K562 (cell line): ENCODE data around the gene TRABD2B. TPM values are rescaled to one million over a fixed set of nuclear protein-coding genes. Genes with fewer than 3 reads are reported as not detected.
A peak's percentile ranks its signal among the peaks of the same experiment; 100 is the strongest.

Experiments used
- CEBPB ChIP-seq: fragments of 450-650 bp; IDR thresholded peaks from 2 replicates; pipeline ENCODE4 v1.6.1; 2016; ENCODE audit warnings: missing genetic modification characterization, missing compliant biosample characterization
- ETS2 ChIP-seq: IDR thresholded peaks from 2 replicates; pipeline ENCODE4 v1.6.1; 2016; ENCODE audit warnings: borderline replicate concordance, missing genetic modification characterization, mild to moderate bottlenecking, moderate library complexity, missing compliant biosample characterization; ENCODE audit not compliant: poor library complexity, severe bottlenecking
- EZH2 ChIP-seq: IDR thresholded peaks from 2 replicates; pipeline ENCODE4 v1.6.1; 2012; ENCODE audit warnings: low read depth, mild to moderate bottlenecking, inconsistent platforms, low read length, borderline replicate concordance
- FOXA1 ChIP-seq: fragments of 450-650 bp; IDR thresholded peaks from 2 replicates; pipeline ENCODE4 v1.6.1; 2016; ENCODE audit warnings: mild to moderate bottlenecking, borderline replicate concordance
- FOXP1 ChIP-seq: sonication (generic); formaldehyde crosslinking; IDR thresholded peaks from 2 replicates; pipeline ENCODE4 v1.8.0; 2022; ENCODE audit warnings: mild to moderate bottlenecking, missing genetic modification reagents
- GTF2A2 ChIP-seq: IDR thresholded peaks from 2 replicates; pipeline ENCODE4 v1.6.1; 2016; ENCODE audit warnings: mild to moderate bottlenecking, missing genetic modification characterization, missing compliant biosample characterization
- JUND ChIP-seq, 2 experiments: IDR thresholded peaks; 2 replicates in 1 of 2; 3 replicates in 1 of 2; pipeline ENCODE4 v1.6.1; 2011; ENCODE audit warnings: borderline replicate concordance in 2 of 2, low read depth in 2 of 2, low read length in 2 of 2, improper control_type of control experiment in 1 of 2, missing biosample characterization in 1 of 2, missing genetic modification characterization in 1 of 2, missing genetic modification reagents in 1 of 2
- L3MBTL2 ChIP-seq: fragments of 450-650 bp; IDR thresholded peaks from 2 replicates; pipeline ENCODE4 v1.6.1; 2016; ENCODE audit warnings: mild to moderate bottlenecking, moderate library complexity
- LARP7 ChIP-seq: fragments of 450-650 bp; IDR thresholded peaks from 2 replicates; pipeline ENCODE4 v1.6.1; 2016
- NONO ChIP-seq, 2 experiments: fragments of 200-400 bp in 1 of 2; fragments of 450-650 bp in 1 of 2; formaldehyde crosslinking in 1 of 2; IDR thresholded peaks; 2 replicates each; pipeline ENCODE4 v1.6.1; 2017; ENCODE audit warnings: low read depth in 2 of 2, mild to moderate bottlenecking in 2 of 2, moderate library complexity in 2 of 2, low read length in 1 of 2
- PCBP1 ChIP-seq: fragments of 200-400 bp; formaldehyde crosslinking; IDR thresholded peaks from 2 replicates; pipeline ENCODE4 v1.6.1; 2018; ENCODE audit warnings: mild to moderate bottlenecking, low read depth, low read length; ENCODE audit not compliant: poor library complexity, severe bottlenecking
- PCBP2 ChIP-seq: fragments of 200-400 bp; formaldehyde crosslinking; IDR thresholded peaks from 2 replicates; pipeline ENCODE4 v1.6.1; 2018; ENCODE audit warnings: low read length, low read depth, mild to moderate bottlenecking, moderate library complexity; ENCODE audit not compliant: poor library complexity, severe bottlenecking
- PML ChIP-seq: IDR thresholded peaks from 2 replicates; pipeline ENCODE4 v1.6.1; 2012; ENCODE audit warnings: low read length, inconsistent platforms
- PRPF4 ChIP-seq: fragments of 200-400 bp; formaldehyde crosslinking; IDR thresholded peaks from one replicate; pipeline ENCODE4 v1.6.1; 2017; ENCODE audit warnings: low read length, low read depth, mild to moderate bottlenecking; ENCODE audit not compliant: insufficient read depth, poor library complexity, severe bottlenecking
- SLC30A9 ChIP-seq: fragments of 250-450 bp; sonication (Bioruptor Pico); IDR thresholded peaks from 2 replicates; pipeline ENCODE4 v1.8.0; 2022; ENCODE audit warnings: mild to moderate bottlenecking, moderate library complexity
- SRSF9 ChIP-seq: fragments of 200-400 bp; formaldehyde crosslinking; IDR thresholded peaks from 2 replicates; pipeline ENCODE4 v1.6.1; 2017; ENCODE audit warnings: low read depth, low read length, borderline replicate concordance
- TRIM24 ChIP-seq, 2 experiments: fragments of 450-650 bp; IDR thresholded peaks; 2 replicates each; pipeline ENCODE4 v1.6.1; 2016
- ZEB2 ChIP-seq: fragments of 450-650 bp; IDR thresholded peaks from 2 replicates; pipeline ENCODE4 v1.6.1; 2016
- ZNF174 ChIP-seq: fragments of 250-450 bp; sonication (Bioruptor Pico); IDR thresholded peaks from 2 replicates; pipeline ENCODE4 v1.4.0; 2020; ENCODE audit warnings: mild to moderate bottlenecking
- ZNF23 ChIP-seq: fragments of 250-450 bp; sonication (Bioruptor Pico); IDR thresholded peaks from 2 replicates; pipeline ENCODE4 v1.4.0; 2020; ENCODE audit warnings: mild to moderate bottlenecking
- ZNF280A ChIP-seq: fragments of 450-650 bp; IDR thresholded peaks from 2 replicates; pipeline ENCODE4 v1.6.1; 2018; ENCODE audit warnings: mild to moderate bottlenecking, low read depth; ENCODE audit not compliant: partially characterized antibody
- ZNF583 ChIP-seq: fragments of 250-450 bp; sonication (Bioruptor Pico); IDR thresholded peaks from 2 replicates; pipeline ENCODE4 v1.4.0; 2020
- polyA plus RNA-seq, 8 experiments: library from polyadenylated mRNA; depleted of rRNA in 4 of 8; stranded (reverse) in 5 of 8; unstranded in 3 of 8; fragments of >200 nt; fragmentation: Nextera tagmentation in 2 of 8; fragmentation: Illumina TruSeq in 1 of 8; extraction: Ambion mirVana in 2 of 8; extraction: Trizol in 1 of 8; gene quantifications; 2 replicates each; pipeline versions ENCODE4 v1.2.1 to v1.2.3, GENCODE V29; 2011 to 2014; ENCODE audit warnings: inconsistent platforms in 1 of 8, missing spikeins in 1 of 8
- total RNA-seq, 7 experiments: library from RNA; depleted of rRNA in 6 of 7; stranded (reverse); fragments of >200 nt in 6 of 7; fragmentation: Illumina TruSeq in 2 of 7; extraction: Trizol in 2 of 7; gene quantifications; 2 replicates each; pipeline versions ENCODE4 v1.2.1 to v1.2.3, GENCODE V29; 2011 to 2021; ENCODE audit warnings: low replicate concordance in 1 of 7
- TF ChIP-seq, protein P1 (sequence below): fragments of 150-350 bp; conservative IDR thresholded peaks from 2 replicates; pipeline ENCODE4 v1.6.1; 2014; ENCODE audit warnings: low read length
- TF ChIP-seq, protein P2 (sequence below): fragments of 250-450 bp; sonication (Bioruptor Pico); IDR thresholded peaks from 2 replicates; pipeline ENCODE4 v1.9.0; 2021; ENCODE audit warnings: mild to moderate bottlenecking
- TF ChIP-seq, protein P3 (sequence below): sonication (generic); formaldehyde crosslinking; IDR thresholded peaks from 2 replicates; pipeline ENCODE4 v1.9.0; 2022; ENCODE audit warnings: mild to moderate bottlenecking, missing genetic modification reagents

TRABD2B gene
- total and polyA plus RNA-seq, 9 of the 15 experiments (the other 6 are each of a cell fraction or from before 2014, with no cell fraction given) = not detected

- TF ChIP-seq PRPF4 (no peak), GTF2A2 (tag) (no peak), PML (peak; percentile 86), SLC30A9 (CRISPR knock-in tag) (no peak), ZEB2 (no peak), LARP7 (no peak), FOXP1 (no peak), ZNF174 (no peak), ZNF280A (no peak), SRSF9 (no peak), FOXA1 (no peak), ETS2 (no peak), EZH2 (no peak), ZNF23 (no peak), ZNF583 (CRISPR knock-in tag) (no peak), PCBP1 (no peak), TRIM24 (IDR thresholded peaks at IDR 0.05) (peak in 1 of 2 experiments; percentile 68; a peak in 2 of 4 replicates), CEBPB (tag) (no peak), L3MBTL2 (0 out of 2 replicates have a peak, but pooled peaks have one; percentile 24), PCBP2 (no peak), JUND (IDR thresholded peaks at IDR 0.05; ENCODE audit: borderline replicate concordance, low read depth, low read length) (peak; percentile 51), JUND (tag; IDR thresholded peaks at IDR 0.05; ENCODE audit: borderline replicate concordance, low read depth, low read length) (peak; percentile 52; the same call in 2 of the 3 replicates), NONO (IDR thresholded peaks at IDR 0.05; ENCODE audit: low read depth in 2 of 2, low read length in 1 of 2) (no peak)
- TF ChIP-seq, protein P1, sequence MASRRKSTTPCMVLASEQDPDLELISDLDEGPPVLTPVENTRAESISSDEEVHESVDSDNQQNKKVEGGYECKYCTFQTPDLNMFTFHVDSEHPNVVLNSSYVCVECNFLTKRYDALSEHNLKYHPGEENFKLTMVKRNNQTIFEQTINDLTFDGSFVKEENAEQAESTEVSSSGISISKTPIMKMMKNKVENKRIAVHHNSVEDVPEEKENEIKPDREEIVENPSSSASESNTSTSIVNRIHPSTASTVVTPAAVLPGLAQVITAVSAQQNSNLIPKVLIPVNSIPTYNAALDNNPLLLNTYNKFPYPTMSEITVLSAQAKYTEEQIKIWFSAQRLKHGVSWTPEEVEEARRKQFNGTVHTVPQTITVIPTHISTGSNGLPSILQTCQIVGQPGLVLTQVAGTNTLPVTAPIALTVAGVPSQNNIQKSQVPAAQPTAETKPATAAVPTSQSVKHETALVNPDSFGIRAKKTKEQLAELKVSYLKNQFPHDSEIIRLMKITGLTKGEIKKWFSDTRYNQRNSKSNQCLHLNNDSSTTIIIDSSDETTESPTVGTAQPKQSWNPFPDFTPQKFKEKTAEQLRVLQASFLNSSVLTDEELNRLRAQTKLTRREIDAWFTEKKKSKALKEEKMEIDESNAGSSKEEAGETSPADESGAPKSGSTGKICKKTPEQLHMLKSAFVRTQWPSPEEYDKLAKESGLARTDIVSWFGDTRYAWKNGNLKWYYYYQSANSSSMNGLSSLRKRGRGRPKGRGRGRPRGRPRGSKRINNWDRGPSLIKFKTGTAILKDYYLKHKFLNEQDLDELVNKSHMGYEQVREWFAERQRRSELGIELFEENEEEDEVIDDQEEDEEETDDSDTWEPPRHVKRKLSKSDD = no peak
- TF ChIP-seq, protein P2, sequence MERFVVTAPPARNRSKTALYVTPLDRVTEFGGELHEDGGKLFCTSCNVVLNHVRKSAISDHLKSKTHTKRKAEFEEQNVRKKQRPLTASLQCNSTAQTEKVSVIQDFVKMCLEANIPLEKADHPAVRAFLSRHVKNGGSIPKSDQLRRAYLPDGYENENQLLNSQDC = no peak
- TF ChIP-seq, protein P3, sequence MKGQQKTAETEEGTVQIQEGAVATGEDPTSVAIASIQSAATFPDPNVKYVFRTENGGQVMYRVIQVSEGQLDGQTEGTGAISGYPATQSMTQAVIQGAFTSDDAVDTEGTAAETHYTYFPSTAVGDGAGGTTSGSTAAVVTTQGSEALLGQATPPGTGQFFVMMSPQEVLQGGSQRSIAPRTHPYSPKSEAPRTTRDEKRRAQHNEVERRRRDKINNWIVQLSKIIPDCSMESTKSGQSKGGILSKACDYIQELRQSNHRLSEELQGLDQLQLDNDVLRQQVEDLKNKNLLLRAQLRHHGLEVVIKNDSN (CRISPR knock-in tag) = no peak
These were observed 75.2 kb downstream of the TRABD2B start (continued) for GRCh38 chr1:47921935-47922415.
